ENCODE results near the gene CLDN14.

Gene CLDN14, protein sequence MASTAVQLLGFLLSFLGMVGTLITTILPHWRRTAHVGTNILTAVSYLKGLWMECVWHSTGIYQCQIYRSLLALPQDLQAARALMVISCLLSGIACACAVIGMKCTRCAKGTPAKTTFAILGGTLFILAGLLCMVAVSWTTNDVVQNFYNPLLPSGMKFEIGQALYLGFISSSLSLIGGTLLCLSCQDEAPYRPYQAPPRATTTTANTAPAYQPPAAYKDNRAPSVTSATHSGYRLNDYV

DNA sequence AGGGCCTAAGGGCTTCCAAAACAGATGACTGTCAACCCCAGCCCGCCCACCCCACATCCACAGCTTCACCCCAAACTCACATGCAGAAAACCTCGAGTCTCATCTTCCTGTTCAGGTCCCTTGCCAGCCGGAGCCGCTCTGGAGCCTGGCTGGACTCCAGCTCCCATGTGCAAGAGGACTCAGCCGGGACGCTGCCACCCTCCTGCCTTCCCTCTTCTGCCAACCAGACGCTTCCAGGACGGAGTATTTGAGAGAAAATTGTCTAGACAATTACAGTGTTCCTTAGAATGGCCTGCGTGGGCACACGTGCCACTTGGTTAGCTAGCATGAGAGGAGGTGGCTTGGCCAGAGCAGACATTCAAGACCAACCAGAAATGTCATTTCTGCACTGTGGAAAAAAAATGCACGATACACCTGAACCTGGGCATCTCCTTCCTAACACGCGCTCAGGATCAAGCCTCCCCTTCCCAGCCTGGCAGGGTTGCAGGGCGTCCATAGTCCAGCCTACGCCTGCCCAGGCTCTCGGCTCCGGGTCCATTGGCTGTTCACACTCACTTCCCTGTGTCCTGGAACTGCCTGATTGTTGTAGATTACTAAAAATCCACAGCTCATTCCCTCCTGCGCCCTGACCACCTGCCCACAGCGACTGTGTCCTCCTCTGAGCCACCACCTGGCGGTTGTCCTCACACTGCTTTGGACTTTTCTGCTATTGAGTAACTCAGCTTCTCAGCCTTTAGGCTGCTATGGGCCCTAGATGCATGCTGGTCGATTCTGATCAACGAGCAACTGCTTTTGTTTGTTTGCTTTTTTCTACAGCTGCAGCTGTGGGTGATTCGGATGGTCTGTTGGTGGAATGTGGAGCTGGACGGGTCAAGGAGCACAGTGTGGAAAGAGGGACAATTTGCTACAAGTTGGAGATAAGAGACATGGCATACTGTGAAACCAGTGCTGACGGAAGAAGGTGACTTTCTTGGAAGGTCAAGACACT, at the start of gene CLDN14:
Gene CLDN14, minus strand, starts transcription at position 708 of the 988 bp plus-strand sequence. CDS start 18,427 bp downstream, outside the sequence.
- DNase-seq (ENCODE audit: low read depth) = no peak

DNA sequence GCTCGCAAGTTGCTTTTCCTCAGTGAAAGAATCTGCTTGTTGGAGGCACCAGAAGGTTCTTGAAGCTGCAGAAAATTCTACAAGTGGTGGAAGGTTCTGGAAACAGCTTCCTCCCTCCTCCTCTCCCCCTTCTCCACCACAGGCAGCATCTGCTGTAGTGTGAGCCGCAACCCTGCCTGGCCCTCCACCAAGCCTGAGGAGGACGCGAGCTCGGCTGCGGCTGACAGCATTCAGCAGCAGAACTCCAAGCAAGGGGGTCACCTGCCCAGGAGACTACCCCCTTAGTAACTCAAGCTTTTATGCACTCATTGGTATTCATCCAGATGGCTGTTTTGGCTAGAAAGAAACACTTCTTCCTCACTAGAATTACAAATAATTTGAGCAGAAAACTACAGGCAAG, 48.8 kb upstream of the CLDN14 start:
- no peak for DNase-seq (ENCODE audit: low read depth)

DNA sequence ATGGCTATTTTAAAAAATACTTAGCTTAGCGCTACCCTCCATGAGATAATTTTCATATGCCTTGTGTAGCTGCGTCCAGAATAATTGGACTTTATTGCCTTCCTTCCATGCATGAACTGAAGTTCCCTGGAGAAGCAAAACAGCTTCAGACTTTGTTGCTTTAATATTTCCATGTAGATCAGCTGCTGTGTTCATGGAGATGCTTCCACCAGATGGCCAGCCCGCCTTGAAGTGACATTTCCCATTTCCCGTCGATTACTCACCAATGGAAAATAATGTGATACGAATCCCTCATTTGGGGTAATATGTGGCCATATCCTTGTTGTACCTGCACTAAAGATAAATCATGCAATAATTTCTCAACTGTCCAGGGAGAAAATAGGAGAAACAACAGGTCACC, 47.4 kb upstream of the CLDN14 start:
- DNase-seq (ENCODE audit: low read depth) = no peak

DNA sequence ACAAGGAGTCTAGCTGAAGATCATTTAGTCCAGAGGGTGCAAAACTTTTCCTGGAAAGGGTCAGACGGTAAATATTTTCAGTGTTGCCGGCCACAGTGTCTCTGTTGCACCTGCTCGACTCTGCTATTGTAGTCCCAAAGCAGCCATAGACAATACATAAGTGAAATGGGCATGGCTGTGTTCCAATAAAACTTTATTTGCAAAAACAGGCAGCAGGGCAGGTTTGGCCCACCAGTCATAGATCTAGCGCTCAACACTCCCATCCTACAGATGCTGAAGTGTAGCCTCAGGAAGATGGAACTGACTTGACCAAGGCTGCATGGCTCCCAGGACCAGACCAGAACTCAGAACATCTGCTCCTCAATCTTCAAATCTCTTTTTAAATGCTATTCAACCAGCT, 46.2 kb upstream of the CLDN14 start:
- DNase-seq (ENCODE audit: low read depth) = no peak

DNA sequence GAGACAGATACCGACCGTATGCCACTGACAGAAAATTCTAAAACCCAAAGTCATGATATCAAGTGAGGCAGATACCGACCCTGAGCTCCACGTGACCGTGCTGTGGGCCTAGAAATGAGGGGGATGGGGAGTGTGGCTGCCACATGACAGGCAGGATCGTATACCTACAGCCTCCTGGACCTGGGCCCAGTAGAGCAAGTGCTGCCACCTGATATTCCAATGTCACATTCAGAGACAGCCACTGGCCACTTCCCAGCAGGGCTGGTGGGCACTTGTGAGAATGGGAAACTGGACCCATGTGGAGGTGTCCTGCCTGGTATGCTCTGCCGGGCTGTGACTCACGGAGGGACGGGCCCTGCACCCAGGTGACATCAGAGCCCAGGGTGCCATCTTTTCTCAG, 44.6 kb upstream of the CLDN14 start:
- DNase-seq (ENCODE audit: low read depth) = no peak

DNA sequence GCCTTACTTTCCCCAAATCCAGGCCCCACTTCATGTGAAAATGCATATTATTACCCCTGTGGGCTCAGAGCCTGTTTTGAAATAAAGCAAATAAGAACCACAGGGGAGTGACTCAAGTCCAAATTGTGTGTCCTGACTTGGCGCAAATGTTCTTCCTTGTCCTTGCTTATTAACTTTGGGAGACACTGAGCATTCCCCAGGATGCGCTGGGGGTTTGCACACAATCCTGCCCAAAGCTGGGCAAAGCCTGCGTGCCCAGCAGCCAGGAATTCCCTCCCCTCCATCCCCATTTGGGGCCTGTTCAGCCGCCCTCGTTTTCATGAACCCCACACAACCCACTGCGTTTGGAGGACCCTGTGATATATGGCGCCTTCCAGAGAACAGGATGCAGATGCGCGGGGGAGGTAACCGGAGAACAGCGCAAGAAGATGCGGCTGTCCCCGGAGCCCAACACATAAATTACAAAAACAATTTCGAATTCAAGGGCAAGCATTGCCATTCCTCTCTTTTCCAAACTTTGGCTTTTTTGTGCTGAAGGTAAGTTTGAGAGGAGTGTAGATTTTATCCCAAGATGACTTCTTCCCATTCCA, 42.4 kb upstream of the CLDN14 start:
- no peak for DNase-seq (ENCODE audit: low read depth)

DNA sequence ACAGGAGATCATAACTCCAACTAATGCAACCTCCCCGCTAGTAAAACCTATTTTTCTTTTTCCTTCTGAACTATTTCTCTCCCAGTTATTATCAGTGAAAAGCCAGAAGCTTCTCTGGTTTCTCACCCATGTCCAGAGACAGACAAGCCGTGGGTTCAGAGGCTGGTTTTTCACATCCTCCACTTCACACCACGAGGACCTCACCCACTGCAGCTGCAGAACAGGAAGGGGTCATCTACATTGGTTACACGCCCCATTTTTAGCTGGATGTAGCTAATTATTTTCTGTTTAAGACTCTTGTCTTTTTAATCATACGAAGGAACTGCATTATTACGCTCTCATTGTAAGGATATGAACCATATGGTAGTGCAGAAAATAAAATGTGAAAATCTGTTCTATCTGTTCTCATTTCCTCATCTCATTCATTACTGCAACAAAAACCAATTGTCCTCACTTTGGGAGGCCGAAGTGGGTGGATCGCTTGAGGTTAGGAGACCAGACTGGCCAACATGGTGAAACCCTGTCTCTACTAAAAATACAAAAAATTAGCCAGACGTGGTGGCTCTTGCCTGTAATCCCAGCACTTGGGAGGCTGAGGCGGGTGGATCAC, 39.1 kb upstream of the CLDN14 start:
- no peak for DNase-seq (ENCODE audit: low read depth)

DNA sequence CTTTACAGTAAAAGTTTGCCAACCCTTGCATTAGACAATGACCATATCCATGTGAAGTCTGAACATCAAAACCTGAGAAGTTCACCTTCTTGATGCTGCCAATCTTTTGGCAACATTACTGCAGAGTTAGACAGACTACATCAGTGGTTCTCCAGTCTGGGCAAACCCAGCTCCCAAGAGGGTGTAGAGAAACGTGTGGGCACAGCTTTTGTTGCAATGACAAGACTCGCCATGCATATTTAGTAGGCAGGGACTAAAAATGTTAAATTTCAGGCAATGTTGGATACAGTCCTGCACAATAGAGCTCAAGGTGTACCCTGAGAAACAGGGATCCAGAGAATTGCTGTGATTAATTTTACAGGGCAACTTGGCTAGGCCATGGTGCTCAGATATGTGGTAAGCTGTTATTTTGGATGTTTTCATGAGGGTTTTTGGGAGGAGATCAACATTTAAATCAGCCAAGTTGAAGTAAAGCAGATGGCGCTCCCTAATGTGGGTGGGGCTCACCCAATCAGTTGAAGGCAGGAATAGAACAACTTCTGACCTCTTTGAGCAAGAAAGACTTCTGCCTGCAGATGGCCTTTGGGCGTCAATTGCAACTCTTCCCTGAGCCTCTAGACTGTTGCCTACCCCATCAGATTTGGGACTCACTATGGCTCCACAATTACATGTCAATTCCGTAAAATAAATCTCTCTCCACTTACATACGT, 37.6 kb upstream of the CLDN14 start:
- DNase-seq (ENCODE audit: low read depth) = no peak

DNA sequence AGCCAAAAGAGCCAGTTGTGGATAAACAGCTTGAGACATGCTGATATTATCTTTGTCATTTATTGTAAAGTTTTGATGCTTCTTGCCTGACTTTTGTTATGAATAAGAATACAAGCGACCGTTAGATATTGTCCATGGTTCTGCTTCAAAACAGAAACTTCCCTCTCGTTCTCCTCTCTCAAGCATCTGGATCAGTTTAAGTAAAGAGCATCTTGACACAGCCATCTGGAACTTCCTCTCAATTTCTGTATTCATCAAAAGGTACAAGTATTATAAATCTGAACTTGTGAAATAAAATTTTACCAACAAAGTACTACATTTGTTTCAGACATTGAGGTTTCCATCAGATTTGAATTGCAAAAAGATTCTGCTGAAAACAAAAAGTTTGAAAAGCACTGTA, 36.4 kb upstream of the CLDN14 start:
- DNase-seq (ENCODE audit: low read depth) = no peak

DNA sequence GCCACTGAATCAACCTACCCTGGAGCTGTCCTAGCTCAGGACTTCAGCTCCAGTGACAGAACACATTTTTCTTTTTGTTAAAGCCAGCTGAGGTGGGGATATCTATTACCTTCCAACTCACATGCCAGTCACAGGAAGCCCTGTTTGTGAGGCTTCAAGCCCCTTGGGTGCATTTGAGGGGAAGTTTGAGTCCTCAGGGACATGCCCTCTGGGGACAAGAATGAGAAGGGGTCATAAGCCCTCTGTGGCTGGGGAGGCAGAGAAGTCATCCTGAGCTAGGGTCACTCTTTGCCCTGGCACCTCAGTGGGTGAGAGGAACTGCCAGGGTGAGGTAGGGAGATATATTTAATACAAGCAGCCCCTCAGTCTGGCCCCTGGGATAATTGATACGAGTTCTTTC, 33.5 kb upstream of the CLDN14 start:
- DNase-seq (ENCODE audit: low read depth) = no peak

DNA sequence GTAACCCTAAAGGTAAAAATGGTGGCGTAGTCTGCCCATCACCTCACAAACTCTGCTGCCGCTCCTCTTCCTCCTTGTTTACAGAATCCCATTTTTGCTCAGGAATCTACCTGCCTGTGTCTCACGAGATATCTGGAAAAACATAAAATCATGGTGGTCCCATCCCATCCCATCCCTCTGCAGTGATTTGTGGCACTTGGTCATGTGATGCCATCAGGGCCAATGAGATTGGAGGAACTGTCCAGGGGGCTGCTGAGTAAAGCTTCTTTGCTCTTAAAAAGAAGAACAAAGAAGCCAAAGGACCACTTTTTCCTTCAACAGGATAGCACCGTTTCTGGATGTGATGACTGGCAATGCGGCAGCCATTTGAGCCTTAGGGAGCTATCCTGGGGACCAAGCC, 33.0 kb upstream of the CLDN14 start:
- no peak for DNase-seq (ENCODE audit: low read depth)

DNA sequence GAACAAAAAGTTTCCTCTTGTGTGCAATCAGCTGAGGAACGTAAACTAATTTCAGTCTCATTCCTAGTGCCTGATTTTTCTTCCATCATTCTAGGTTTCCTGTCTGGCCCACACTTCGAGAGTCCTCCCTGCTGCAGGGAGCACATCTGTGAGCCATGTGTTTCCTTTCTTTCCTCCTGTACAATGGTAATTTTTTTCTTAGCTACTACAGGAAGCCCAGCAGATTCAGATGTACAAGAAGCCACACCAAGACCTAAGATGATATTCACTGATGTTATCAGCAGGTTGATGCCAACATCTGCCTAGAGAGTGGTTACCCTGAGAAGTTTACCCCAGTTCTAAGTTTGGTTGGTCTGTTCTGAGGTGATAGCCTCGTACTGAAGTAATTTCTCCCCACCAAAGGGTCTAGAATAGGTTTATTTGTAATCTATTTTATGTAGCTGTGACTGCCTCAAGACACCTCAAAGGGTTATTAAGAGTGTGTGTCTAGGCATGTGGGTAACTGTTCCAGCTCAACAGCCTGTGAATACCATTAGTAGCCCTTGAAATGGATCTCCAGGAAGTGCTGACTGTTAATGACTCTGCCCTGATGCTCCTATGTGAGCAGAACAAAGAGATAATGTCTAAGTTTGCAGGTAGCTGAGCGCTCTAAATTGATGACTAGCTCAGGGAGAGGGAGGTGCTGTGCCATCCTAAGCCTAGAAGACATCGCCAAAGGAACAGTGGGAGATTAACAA, 31.7 kb upstream of the CLDN14 start:
- DNase-seq (ENCODE audit: low read depth) = no peak

DNA sequence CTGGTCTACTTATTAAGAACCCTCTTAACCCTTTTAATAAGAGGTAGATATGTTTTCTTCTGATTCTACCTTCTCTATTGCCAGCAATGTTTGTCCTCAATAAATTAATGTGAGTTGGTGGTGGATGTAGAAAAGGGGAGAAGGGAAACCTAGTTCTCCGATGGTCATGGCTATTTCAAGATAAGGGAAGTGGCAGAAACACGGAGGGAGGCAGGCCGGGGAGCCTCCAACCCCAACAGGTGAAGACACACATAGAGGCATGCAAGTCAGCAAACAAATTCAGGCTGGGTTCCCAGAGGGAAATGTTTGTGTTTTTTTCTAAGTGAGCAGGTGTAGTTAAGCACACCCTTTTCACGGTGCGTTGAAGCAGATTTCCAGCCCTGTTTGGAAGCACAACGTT, 31.0 kb upstream of the CLDN14 start:
- DNase-seq (ENCODE audit: low read depth) = no peak

DNA sequence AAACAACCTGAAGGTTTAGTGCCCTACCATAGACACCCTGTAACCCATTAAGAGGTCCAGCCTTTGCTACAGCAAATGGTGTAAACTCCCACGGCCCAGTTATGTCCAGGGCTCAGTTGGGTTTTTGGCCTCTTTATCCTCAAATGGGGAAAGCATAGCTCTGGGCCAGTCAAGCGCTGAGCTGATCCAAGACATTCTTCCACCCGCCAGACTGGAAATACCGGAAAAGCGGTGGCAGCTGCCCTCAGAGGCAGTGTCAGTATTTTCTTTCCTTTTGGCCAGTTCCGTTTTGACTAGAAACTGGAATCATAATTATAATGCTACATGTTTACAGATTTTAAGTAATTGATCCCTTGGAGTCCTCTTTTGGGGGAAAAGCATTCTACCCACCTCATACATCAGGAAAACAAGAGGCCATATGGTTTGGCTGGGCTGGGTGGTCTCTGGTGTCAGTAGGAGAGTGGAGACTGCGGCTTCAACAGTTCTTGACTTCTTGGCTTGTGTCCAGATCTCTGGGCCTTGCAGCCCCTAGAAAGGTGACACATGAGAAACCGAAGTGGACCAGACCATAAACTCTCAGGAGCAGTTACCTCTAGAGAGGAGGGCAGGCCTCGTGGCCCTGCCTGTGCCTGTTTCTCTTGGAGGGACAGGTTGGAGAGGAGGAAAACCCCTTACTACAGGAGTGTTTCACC, 30.2 kb upstream of the CLDN14 start:
- no peak for DNase-seq (ENCODE audit: low read depth)

DNA sequence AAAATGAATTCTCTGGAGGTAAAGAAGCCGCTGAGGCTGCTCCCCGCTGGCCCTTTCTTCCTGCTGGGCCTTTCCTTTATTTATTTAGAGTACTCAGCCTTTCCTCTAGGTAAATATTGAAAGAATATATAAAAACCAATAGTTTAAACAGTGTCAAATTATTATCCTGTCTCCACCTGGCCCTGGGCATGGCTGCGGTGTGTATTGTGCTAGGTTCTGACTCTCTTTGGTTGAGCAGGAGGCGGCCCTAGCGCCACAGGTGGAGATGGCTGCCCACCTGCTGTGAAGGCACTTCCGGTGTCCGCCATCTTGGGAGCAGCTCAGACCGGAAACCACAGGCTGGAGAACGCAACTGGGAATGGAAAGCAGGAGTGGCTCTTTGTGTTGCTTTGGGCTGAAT, 29.0 kb upstream of the CLDN14 start:
- no peak for DNase-seq (ENCODE audit: low read depth)

DNA sequence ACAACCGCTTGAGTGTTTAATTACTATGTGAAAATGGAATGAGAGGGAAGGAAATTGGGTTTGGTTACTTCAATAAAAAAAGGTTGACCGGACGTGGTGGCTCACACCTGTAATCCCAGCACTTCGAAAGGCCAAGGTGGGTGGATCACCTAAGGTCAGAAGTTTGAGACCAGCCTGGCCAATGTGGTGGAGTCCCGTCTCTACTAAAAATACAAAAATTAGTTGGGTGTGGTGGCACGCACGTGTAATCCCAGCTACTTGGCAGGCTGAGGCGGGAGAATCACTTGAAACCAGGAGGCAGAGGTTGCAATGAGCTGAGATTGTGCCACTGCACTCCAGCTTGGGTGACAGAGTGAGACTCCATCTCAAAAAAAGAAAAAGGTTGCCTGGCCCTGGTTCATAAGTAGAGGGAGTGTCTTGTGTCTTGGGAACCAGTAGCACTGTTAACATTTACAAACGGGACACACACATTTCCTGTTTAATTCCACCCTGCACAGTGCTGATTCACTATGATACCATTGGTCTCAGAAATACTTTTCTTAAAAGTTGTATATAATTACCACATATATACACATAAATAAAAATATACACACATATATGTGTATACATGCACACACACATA, 27.6 kb upstream of the CLDN14 start:
- no peak for DNase-seq (ENCODE audit: low read depth)

DNA sequence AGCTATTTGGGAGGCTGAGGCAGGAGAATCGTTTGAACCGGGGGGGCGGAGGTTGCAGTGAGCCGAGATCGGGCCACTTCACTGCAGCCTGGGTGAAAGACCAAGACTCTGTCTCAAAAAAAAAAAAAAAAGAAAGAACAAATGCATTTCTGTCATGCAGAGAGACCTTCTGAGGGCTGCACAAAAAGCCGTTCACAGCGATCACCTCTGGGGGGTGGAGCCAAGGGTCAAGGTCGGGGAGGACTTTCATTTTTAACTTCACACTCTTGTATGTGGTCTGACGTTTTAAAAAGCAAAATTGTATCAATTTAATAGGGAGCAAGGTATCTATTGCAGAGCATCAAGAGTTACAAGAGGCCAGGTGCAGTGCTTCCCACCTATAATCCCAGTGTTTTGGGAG, 26.6 kb upstream of the CLDN14 start:
- DNase-seq (ENCODE audit: low read depth) = no peak

DNA sequence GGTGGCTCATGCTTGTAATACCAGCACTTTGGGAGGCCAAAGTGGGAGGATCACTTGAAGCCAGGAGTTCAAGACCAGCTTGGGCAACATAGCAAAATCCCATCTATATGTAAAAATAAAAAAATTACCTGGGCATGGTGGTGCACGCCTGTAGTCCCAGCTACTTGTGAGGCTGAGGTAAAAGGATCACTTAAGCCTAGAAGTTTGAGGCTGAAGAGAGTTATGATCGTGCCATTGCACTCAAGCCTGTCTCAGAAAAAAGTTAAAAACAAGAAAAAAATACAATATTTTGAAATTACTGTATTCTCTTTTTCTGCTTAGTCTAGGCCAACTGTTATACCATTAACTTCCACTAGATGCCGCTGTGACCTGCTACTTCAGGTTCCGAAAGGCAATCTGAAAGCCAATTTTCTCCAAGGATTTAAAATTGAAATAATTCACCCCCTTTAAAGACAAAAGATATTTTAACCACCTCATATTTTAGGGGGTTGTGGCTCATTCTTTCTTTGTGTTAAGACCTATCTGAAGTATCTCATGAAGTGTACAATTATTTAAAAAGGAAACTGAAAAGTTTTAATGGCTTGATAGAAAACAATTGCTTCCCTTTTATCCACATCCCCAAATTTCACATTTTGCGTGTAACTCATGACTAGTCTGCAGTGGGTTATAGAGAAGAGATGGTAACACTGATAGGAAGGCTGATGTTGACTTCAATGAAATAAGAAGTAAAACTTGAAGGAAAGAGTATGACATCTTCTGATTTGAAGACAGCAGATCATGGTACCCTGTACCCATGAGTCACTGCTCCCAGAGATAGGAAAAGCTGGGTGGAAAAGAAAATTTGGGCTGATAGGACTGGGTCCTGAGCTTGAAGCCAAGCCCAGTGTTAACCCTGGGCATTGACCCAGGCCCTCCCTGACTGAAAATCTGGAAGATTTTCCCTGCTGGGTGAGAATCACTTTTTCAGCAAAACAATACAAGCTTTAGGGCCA, 24.4 kb upstream of the CLDN14 start:
- DNase-seq (ENCODE audit: low read depth) = peak; percentile 18

DNA sequence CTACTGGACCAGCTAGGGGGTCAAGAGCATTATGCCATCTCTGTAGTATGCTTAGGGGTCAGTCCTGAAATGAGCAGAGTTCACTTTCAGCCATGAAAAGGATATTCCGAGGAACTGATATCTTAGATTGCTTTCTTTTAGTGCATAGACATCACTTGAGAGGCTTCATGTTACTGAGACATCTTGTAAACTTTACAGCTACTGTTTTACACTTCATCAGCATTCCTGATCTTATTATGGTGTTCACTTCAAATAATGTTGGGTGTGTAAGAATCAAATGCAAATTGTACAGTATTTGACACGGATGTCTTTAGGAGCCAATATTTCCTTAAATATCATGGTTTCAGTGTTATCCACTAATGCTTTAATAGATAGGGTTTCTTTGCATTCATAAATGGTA, 22.4 kb upstream of the CLDN14 start:
- no peak for DNase-seq (ENCODE audit: low read depth)

Measured in stimulated activated CD8-positive, alpha-beta memory T cell treated with anti-CD3 and anti-CD28 coated beads, Interleukin-12 subunit alpha, Interleukin-12 subunit beta, amount 100 ng/mL, for 1 hour (primary cell).